Measurements from ENCODE around the gene LMX1B.

- no peak for TF ChIP-seq RFX5 (IDR thresholded peaks at IDR 0.05; ENCODE audit: low read depth, low read length)
- no peak for TF ChIP-seq CTCF (conservative IDR thresholded peaks at IDR 0.05; ENCODE audit: low read depth, low read length)
- TF ChIP-seq RAD21 (IDR thresholded peaks at IDR 0.05; ENCODE audit: low read length) = no peak
- no peak for TF ChIP-seq POLR2A (IDR thresholded peaks at IDR 0.05; ENCODE audit: low read depth, low read length)
- no peak for TF ChIP-seq MXI1 (IDR thresholded peaks at IDR 0.05; ENCODE audit: borderline replicate concordance, low read depth, low read length)
- TF ChIP-seq CHD1 (IDR thresholded peaks at IDR 0.05; ENCODE audit: low read depth, low read length) = no peak
- no peak for TF ChIP-seq MAZ (IDR thresholded peaks at IDR 0.05; ENCODE audit: borderline replicate concordance, low read depth, low read length)
Observed at GRCh38 chr9:126616521-126616976, 2.8 kb downstream of the LMX1B start.

All from IMR-90 (cell line).